Activated CD4-positive, CD25-positive, alpha-beta regulatory T cell treated with anti-CD3 and anti-CD28 coated beads, Interleukin-2, amount 50 U/mL, for 72 hours (primary cell): Measurements from ENCODE around the gene ICAM3.

Source experiments
- DNase-seq: peaks from one replicate; pipeline ENCODE4 v3.0.0; 2021

Gene ICAM3

GRCh38 chr19:10317857-10318462 lies 21.5 kb downstream of the ICAM3 start:
- DNase-seq = no peak

GRCh38 chr19:10317045-10317856 lies 22.2 kb downstream of the ICAM3 start:
- DNase-seq = no peak

- no peak for DNase-seq
These were observed 23.0 kb downstream of the ICAM3 start for GRCh38 chr19:10316229-10317044.

- DNase-seq = peak; percentile 94
These were observed 23.8 kb downstream of the ICAM3 start, which contains the start of gene FDX2 for GRCh38 chr19:10315335-10316214. Gene FDX2 (minus strand): TSS chr19:10316015. CDS start chr19:10315996, 19 bp downstream.

- no peak for DNase-seq
These were observed 30.0 kb downstream of the ICAM3 start, which contains the start of gene ZGLP1 for GRCh38 chr19:10309423-10309822. Gene ZGLP1 (minus strand): TSS chr19:10309815.

GRCh38 chr19:10306327-10306726 lies 33.1 kb downstream of the ICAM3 start:
- DNase-seq = no peak

- DNase-seq = no peak
These were observed 34.2 kb downstream of the ICAM3 start for GRCh38 chr19:10305139-10305806.

GRCh38 chr19:10299545-10300458 lies 39.6 kb downstream of the ICAM3 start:
- DNase-seq = no peak

- DNase-seq = no peak
These were observed 43.4 kb downstream of the ICAM3 start for GRCh38 chr19:10295847-10296591.

GRCh38 chr19:10295305-10295846 lies 44.0 kb downstream of the ICAM3 start:
- peak; percentile 62 for DNase-seq

- no peak for DNase-seq
These were observed 45.1 kb downstream of the ICAM3 start for GRCh38 chr19:10294368-10294697.

GRCh38 chr19:10293637-10294367 lies 45.6 kb downstream of the ICAM3 start:
- DNase-seq = no peak

- no peak for DNase-seq
These were observed 46.4 kb downstream of the ICAM3 start for GRCh38 chr19:10292789-10293636.

GRCh38 chr19:10292206-10292788 lies 47.1 kb downstream of the ICAM3 start:
- DNase-seq = peak; percentile 71

- no peak for DNase-seq
These were observed 47.7 kb downstream of the ICAM3 start for GRCh38 chr19:10291554-10292205.

- no peak for DNase-seq
These were observed 48.4 kb downstream of the ICAM3 start for GRCh38 chr19:10290876-10291553.
